Progenitor cell of endocrine pancreas (in vitro differentiated cells): ENCODE results near the gene PARL. TPM values are rescaled to one million over a fixed set of nuclear protein-coding genes. Genes with fewer than 3 reads are reported as not detected.

Source experiments
- DNase-seq: peaks from one replicate; pipeline ENCODE4 v3.0.0; 2021; ENCODE audit warnings: low spot score; ENCODE audit not compliant: unreplicated experiment
- H3K27ac Mint-ChIP-seq: 2 replicates; pipeline ENCODE4 v1.8.0; 2021; ENCODE audit warnings: mild to moderate bottlenecking, moderate library complexity, mixed read lengths
- H3K27me3 Mint-ChIP-seq: 2 replicates; pipeline ENCODE4 v1.8.0; 2021; ENCODE audit warnings: mixed read lengths
- H3K36me3 Mint-ChIP-seq: 2 replicates; pipeline ENCODE4 v1.8.0; 2022; ENCODE audit warnings: mixed read lengths; ENCODE audit not compliant: insufficient read depth
- H3K4me1 Mint-ChIP-seq: 2 replicates; pipeline ENCODE4 v1.8.0; 2021; ENCODE audit warnings: low read depth, mixed read lengths
- H3K4me3 Mint-ChIP-seq: 2 replicates; pipeline ENCODE4 v1.8.0; 2021; ENCODE audit warnings: low read depth, mild to moderate bottlenecking, moderate library complexity, mixed read lengths
- H3K9me3 Mint-ChIP-seq: 2 replicates; pipeline ENCODE4 v1.8.0; 2021; ENCODE audit warnings: low read depth, mixed read lengths
- CTCF ChIP-seq: fragments of 200-600 bp; sonication (generic); IDR thresholded peaks from one replicate; pipeline ENCODE4 v1.5.0; 2021; ENCODE audit warnings: antibody characterized with exemption, mild to moderate bottlenecking; ENCODE audit not compliant: unreplicated experiment
- microRNA-seq: library from miRNA; unstranded; fragments of <30 nt; microRNA quantifications from one replicate; pipeline ENCODE4 v1.1.0, GENCODE V29; 2020; ENCODE audit warnings: borderline number of aligned reads; ENCODE audit not compliant: unreplicated experiment
- total RNA-seq: library from RNA; stranded (reverse); gene quantifications from 2 replicates; pipeline ENCODE4 v1.2.1, GENCODE V29; 2021

Gene PARL
- total RNA-seq, 1 donor from 2014 or later: 54.8 TPM

- Mint-ChIP-seq H3K9me3 (no peaks in the 10 kb centered on the region), H3K4me3 (no peak overlapping the region), H3K36me3 (peaks cover 39% of the 10 kb centered on the region), H3K4me1 (no peaks in the 10 kb centered on the region), H3K27me3 (no peaks in the 10 kb centered on the region), H3K27ac (no peak overlapping the region)
- no peak for TF ChIP-seq CTCF
- no peak for DNase-seq
Observed at GRCh38 chr3:183782576-183783276, 102.0 kb downstream of the PARL start.

- no peaks in the 10 kb centered on the region for H3K9me3 Mint-ChIP-seq
- no peak for DNase-seq
- no peak for TF ChIP-seq CTCF
- H3K4me3 Mint-ChIP-seq: no peak overlapping the region
- no peaks in the 10 kb centered on the region for H3K4me1 Mint-ChIP-seq
- no peak overlapping the region for H3K27ac Mint-ChIP-seq
- peaks cover 37% of the 10 kb centered on the region for H3K36me3 Mint-ChIP-seq
- no peaks in the 10 kb centered on the region for H3K27me3 Mint-ChIP-seq
Observed at GRCh38 chr3:183781246-183781645, 103.4 kb downstream of the PARL start.

GRCh38 chr3:183779896-183780465 is 104.7 kb downstream of the PARL start:
- H3K4me3 Mint-ChIP-seq: no peak overlapping the region

More at GRCh38 chr3:183779896-183780465, 104.7 kb downstream of the PARL start:
- Mint-ChIP-seq H3K27me3 (no peaks in the 10 kb centered on the region), H3K9me3 (no peaks in the 10 kb centered on the region), H3K4me1 (no peaks in the 10 kb centered on the region), H3K36me3 (peaks cover 38% of the 10 kb centered on the region), H3K27ac (no peak overlapping the region)
- no peak for DNase-seq
- TF ChIP-seq CTCF: no peak

Small RNAs within 50 kb of the gene (microRNA-seq; reads per million reads assigned to microRNA genes)
- gene MIR4448: not detected

Other genes with a start within 250 kb of the PARL start
- gene KLHL24, start 249.3 kb downstream of the PARL start, total RNA-seq: 72.8 and 79.6 TPM in 2 replicates
- 63.9 and 68.4 TPM in 2 replicates for gene YEATS2, start 187.1 kb downstream of the PARL start, total RNA-seq
- gene MAP6D1, start 59.3 kb downstream of the PARL start, total RNA-seq: 1.9 and 2.4 TPM in 2 replicates
- 109 and 111 TPM in 2 replicates for gene ABCC5, start 133.0 kb upstream of the PARL start, total RNA-seq
- not detected in 2 replicates for gene HTR3D, start 146.9 kb upstream of the PARL start, total RNA-seq
- gene HTR3C, start 168.2 kb upstream of the PARL start, total RNA-seq: not detected in 2 replicates
- not detected in 2 replicates for gene HTR3E, start 212.2 kb upstream of the PARL start, total RNA-seq